Upper lobe of left lung (tissue), 6 donors: Measurements from ENCODE around the gene NACC2. TPM values are rescaled to one million over a fixed set of nuclear protein-coding genes. Genes with fewer than 3 reads are reported as not detected.
"Not testable (repeated sequence)": the region's sequence is repeated elsewhere in the genome, so short reads cannot be mapped to it uniquely, and the experiment has no call there.

ENCODE experiments used
- ATAC-seq, 2 donors: fragments of 200-7000 bp; cut with Tn5 transposase; one replicate each; pipeline ENCODE4 v1.9.1; 2022; ENCODE audit warnings: mild to moderate bottlenecking in 2 of 2, moderate library complexity in 2 of 2; ENCODE audit not compliant: low FRiP score in 2 of 2
- DNase-seq, 2 donors: peaks; one replicate each; pipeline ENCODE4 v3.0.0-alpha.2; 2019 to 2020
- H3K27ac ChIP-seq, 4 donors: fragments of 200-600 bp; sonication (generic); one replicate each; pipeline ENCODE4 v1.5.1; 2016 to 2019
- H3K27me3 ChIP-seq, 4 donors: fragments of 200-600 bp; sonication (generic); one replicate each; pipeline ENCODE4 v1.5.1; 2017 to 2019
- H3K36me3 ChIP-seq, 4 donors: fragments of 200-600 bp; sonication (generic); one replicate each; pipeline ENCODE4 v1.5.1; 2016 to 2019
- H3K4me1 ChIP-seq, 4 donors: fragments of 200-600 bp; sonication (generic); one replicate each; pipeline ENCODE4 v1.5.1; 2018 to 2019
- H3K4me3 ChIP-seq, 4 donors: fragments of 200-600 bp; sonication (generic); one replicate each; pipeline ENCODE4 v1.5.1; 2017 to 2019; ENCODE audit warnings: mild to moderate bottlenecking in 2 of 4, moderate library complexity in 1 of 4
- H3K9me3 ChIP-seq, 4 donors: fragments of 200-600 bp; sonication (generic); one replicate each; pipeline ENCODE4 v1.5.1; 2018 to 2019
- EP300 ChIP-seq, 4 donors: sonication (generic); formaldehyde crosslinking; IDR thresholded peaks; one replicate each; pipeline ENCODE4 v1.5.1; 2017; ENCODE audit warnings: antibody characterized with exemption in 4 of 4, control low read depth in 2 of 4
- POLR2A ChIP-seq, 4 donors: fragments of 450-650 bp; IDR thresholded peaks; one replicate each; pipeline ENCODE4 v1.5.1; 2016 to 2017; ENCODE audit warnings: antibody characterized with exemption in 4 of 4, mild to moderate bottlenecking in 2 of 4
- POLR2AphosphoS5 ChIP-seq, 2 donors: sonication (generic); formaldehyde crosslinking; IDR thresholded peaks; one replicate each; pipeline ENCODE4 v1.5.1; 2017; ENCODE audit warnings: antibody characterized with exemption in 2 of 2
- WGBS, 2 donors: methylation state at CpG; one replicate each; pipeline ENCODE4 v1.1.5; 2017 to 2018; 5-methylcytosine and 5-hydroxymethylcytosine counted together
- total RNA-seq, 6 donors: library from RNA; depleted of rRNA in 4 of 6; stranded (reverse); fragments of >200 nt in 4 of 6; gene quantifications; one replicate each; pipeline versions ENCODE4 v1.1.0 to v1.2.1, GENCODE V29; 2016 to 2021
- TF ChIP-seq, protein P1 (sequence below), 6 experiments: fragments of 450-650 bp in 4 of 6; fragments of 200-600 bp in 2 of 6; sonication (generic) in 2 of 6; IDR thresholded peaks; one replicate each; pipeline ENCODE4 v1.5.1; 2016 to 2019; ENCODE audit warnings: antibody characterized with exemption in 6 of 6
- donor health status: DM: no; HTN: no; CAD: no; lungs with moderate emphysema.
- donor health status: DM: no; HTN: yes; CAD: no; lungs with severe emphysema.

Gene NACC2
- total RNA-seq, 6 donors from 2014 or later, result 16.8 to 38.4 (median 31.3) TPM

DNA sequence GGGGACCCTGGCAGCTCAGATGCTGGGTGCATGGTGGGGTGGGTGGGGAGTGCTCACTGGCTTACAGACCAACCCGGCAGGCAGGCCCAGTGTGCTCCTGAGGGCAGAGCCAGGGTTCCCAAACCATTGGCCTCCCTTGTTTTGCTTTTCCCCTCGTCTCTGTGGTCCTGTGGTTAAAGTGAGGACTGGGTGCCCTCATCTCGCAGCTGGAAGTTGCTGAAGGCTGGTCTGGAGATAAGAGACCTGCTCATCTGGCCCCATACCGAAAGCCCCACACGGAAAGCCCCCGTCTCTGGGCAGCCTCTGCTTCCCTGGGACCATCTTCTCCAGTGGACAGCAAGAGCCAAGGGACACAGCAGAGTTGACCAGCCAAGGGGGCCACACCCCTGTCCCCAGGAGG is 9.8 kb upstream of the NACC2 start:
- no peaks in the 10 kb centered on the region for H3K36me3 ChIP-seq
- no peaks in the 10 kb centered on the region for H3K9me3 ChIP-seq
- H3K27me3 ChIP-seq, result no peaks in the 10 kb centered on the region
- ATAC-seq (no peak), DNase-seq (no peak)
- no peak overlapping the region for H3K27ac ChIP-seq
- H3K4me3 ChIP-seq, result no peak overlapping the region
- TF ChIP-seq EP300 (IDR thresholded peaks at IDR 0.05) (no peak), POLR2A (IDR thresholded peaks at IDR 0.05) (no peak)
- 70 to 72% methylated on average over 5 to 6 of the region's 6 CpGs for WGBS, 2 donors
- peaks cover 45 to 55% (median 50%) of the 10 kb centered on the region in 4 donors for H3K4me1 ChIP-seq

DNA sequence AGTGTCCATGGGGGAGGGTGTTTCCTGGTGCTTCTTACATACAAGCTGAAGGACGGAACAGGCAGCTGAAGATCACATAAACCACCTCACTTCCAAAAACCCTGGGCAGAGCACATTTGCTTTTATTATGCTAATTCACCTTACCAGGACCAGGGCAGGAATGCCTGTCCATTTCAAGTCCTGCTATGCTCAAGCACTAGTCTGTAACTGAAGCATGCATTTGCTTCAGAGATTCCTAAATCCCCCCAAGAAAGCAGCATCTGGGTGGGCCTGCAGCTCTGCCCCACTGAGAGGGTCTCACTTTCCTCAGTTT is 9.4 kb upstream of the NACC2 start:
- WGBS, 2 donors, result 67 to 79% methylated on average over 1 of the region's 1 CpG
- H3K4me1 ChIP-seq, result peaks cover 42 to 51% (median 45%) of the 10 kb centered on the region in 4 donors
- H3K27me3 ChIP-seq, result no peaks in the 10 kb centered on the region

DNA sequence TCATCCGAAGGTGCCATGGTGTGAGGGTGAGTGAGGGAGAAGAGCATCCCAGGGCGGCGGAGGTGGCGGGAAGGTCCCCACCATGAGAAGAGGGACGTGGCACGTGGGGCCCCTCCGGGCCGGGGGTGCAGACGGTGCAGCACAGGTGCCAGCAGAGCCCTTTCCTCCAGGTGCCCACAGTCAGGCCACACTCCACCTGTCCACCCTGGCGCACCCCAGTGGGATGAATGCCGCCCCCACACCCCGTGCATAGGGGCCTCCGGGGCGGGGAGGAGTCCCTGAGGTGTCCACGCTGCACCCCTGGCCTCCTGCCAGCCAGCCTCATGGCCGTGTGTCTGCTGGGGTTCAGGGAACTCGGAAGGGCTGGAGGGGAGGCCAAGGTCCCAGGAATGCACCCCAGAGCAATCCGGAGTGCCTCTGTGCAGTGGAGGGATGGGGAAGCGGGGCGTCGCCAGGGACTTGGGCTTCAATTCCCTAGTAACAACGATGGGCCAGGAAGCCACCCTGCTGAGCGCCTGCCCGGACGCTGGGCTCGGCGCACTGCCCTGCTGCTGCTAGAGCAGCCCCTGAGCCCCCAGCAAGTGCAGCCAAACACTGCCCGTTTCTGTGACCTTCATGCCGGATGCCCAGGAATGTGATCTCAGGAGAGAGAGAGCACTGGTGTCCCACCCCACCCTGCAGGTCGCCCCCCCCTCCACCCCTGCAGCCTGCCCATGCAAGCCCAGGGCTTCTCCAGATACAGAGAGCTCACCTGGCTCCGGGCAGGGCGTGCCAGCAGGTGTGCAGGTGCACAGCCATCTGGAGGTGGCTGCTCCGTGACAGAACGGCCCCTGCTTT is 8.8 kb upstream of the NACC2 start:
- H3K9me3 ChIP-seq, result no peaks in the 10 kb centered on the region
- WGBS, 2 donors, result 71 to 83% methylated on average over 14 to 30 of the region's 34 CpGs
- H3K27me3 ChIP-seq, result no peaks in the 10 kb centered on the region
- H3K4me3 ChIP-seq, result no peak overlapping the region
- H3K4me1 ChIP-seq, result peaks cover 36 to 50% (median 43%) of the 10 kb centered on the region in 4 donors
- TF ChIP-seq, protein P1, sequence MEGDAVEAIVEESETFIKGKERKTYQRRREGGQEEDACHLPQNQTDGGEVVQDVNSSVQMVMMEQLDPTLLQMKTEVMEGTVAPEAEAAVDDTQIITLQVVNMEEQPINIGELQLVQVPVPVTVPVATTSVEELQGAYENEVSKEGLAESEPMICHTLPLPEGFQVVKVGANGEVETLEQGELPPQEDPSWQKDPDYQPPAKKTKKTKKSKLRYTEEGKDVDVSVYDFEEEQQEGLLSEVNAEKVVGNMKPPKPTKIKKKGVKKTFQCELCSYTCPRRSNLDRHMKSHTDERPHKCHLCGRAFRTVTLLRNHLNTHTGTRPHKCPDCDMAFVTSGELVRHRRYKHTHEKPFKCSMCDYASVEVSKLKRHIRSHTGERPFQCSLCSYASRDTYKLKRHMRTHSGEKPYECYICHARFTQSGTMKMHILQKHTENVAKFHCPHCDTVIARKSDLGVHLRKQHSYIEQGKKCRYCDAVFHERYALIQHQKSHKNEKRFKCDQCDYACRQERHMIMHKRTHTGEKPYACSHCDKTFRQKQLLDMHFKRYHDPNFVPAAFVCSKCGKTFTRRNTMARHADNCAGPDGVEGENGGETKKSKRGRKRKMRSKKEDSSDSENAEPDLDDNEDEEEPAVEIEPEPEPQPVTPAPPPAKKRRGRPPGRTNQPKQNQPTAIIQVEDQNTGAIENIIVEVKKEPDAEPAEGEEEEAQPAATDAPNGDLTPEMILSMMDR (IDR thresholded peaks at IDR 0.05), result no peak
- TF ChIP-seq POLR2A (IDR thresholded peaks at IDR 0.05), result no peak
- TF ChIP-seq EP300 (IDR thresholded peaks at IDR 0.05), result no peak
- TF ChIP-seq POLR2AphosphoS5 (IDR thresholded peaks at IDR 0.05), result no peak
- no peaks in the 10 kb centered on the region for H3K36me3 ChIP-seq
- DNase-seq, result peak in 1 of 2 donors; percentile 76
- H3K27ac ChIP-seq, result no peak overlapping the region
- ATAC-seq, result no peak

More for the DNA sequence above, 9.4 kb upstream of the NACC2 start:
- Histone ChIP-seq H3K4me3 (no peak overlapping the region), H3K27ac (no peak overlapping the region), H3K9me3 (no peaks in the 10 kb centered on the region), H3K36me3 (no peaks in the 10 kb centered on the region)
- no peak for DNase-seq
- no peak for ATAC-seq
- TF ChIP-seq, protein P1 (IDR thresholded peaks at IDR 0.05), result no peak
- no peak for TF ChIP-seq POLR2A (IDR thresholded peaks at IDR 0.05)

DNA sequence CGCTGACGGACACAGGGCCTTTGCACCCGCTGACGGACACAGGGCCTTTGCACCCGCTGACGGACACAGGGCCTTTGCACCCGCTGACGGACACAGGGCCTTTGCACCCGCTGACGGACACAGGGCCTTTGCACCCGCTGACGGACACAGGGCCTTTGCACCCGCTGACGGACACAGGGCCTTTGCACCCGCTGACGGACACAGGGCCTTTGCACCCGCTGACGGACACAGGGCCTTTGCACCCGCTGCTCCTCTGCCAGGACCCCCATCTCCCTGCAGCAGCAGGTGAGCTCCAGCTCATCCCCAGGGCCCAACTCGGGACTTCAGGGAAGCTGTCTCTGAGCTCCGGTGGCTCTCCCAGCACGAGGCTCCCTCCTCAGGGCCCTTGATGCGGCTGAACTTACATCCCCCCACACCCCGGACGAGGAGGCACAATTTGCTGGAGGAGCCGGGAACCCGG is 6.6 kb upstream of the NACC2 start:
- H3K4me3 ChIP-seq, H3K27me3 ChIP-seq, H3K27ac ChIP-seq, H3K36me3 ChIP-seq, H3K9me3 ChIP-seq, DNase-seq, ATAC-seq: not testable (repeated sequence)
- WGBS, 2 donors, result 98 to 100% methylated on average over 1 to 8 of the region's 27 CpGs
- peaks cover 16 to 32% (median 25%) of the 10 kb centered on the region in 4 donors for H3K4me1 ChIP-seq

DNA sequence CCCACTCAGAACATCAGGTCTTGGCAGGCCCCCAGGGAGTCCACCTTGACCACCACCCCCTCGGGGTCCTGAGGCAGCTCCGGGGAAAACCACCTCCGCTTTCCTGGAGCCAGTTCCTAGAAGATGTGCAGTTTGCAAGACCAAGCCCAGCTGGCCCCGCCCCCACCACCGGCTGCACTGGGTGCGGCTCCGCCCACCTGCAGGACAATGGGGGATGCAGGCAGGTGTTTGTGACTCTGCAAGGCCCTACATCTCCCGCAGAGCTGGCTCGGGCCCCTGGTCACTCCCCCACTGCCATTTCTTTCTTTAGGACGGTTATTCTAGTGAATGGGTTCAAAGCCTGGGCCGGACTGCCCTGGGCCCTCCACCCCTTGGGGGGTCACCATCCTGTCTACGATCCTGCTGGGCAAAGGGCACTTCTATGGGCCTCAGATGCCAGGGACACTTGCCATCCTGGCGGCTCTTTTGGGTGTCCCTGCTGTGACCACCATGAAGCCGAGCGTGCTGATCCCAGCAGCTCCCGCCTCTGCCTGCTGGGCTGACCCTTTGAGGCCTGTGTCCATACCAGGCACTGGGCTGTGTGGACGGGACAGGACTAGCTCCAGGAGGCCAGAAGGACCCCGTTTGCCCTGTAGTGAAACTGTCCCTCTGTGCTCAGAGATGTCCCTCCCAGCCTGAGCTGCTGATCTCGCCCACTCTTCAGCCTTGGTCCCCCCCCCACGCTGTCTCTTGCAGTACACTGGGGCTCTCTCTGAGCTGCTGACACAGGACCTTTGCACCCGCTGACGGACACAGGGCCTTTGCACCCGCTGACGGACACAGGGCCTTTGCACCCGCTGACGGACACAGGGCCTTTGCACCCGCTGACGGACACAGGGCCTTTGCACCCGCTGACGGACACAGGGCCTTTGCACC is 5.9 kb upstream of the NACC2 start:
- Histone ChIP-seq H3K9me3 (no peaks in the 10 kb centered on the region), H3K4me1 (peaks cover 17 to 32% (median 23%) of the 10 kb centered on the region in 4 donors), H3K27ac (no peak overlapping the region), H3K27me3 (no peaks in the 10 kb centered on the region), H3K4me3 (no peak overlapping the region), H3K36me3 (no peaks in the 10 kb centered on the region)
- DNase-seq (peak in 1 of 2 donors; percentile 84), ATAC-seq (no peak)
- 40 to 70% methylated on average over 8 to 20 of the region's 30 CpGs for WGBS, 2 donors
- TF ChIP-seq, protein P1 (IDR thresholded peaks at IDR 0.05), result no peak
